Mesodermal cell (in vitro differentiated cells): Measurements from ENCODE around the gene VASH1.

ENCODE experiments used
- H3K27ac ChIP-seq: 2 replicates; pipeline ENCODE4 v1.7.0; 2013; ENCODE audit warnings: mild to moderate bottlenecking, low read depth, low read length, moderate library complexity; ENCODE audit not compliant: severe bottlenecking
- H3K36me3 ChIP-seq: 2 replicates; pipeline ENCODE4 v1.7.1; 2013; ENCODE audit warnings: mild to moderate bottlenecking, low read length, moderate library complexity; ENCODE audit not compliant: control insufficient read depth, insufficient read depth
- H3K4me1 ChIP-seq: one replicate; pipeline ENCODE4 v1.7.1; 2013; ENCODE audit warnings: mild to moderate bottlenecking, low read length; ENCODE audit not compliant: insufficient read depth, control insufficient read depth, poor library complexity, severe bottlenecking
- H3K4me3 ChIP-seq: 2 replicates; pipeline ENCODE4 v1.7.0; 2013; ENCODE audit warnings: low read length, control low read depth, mild to moderate bottlenecking; ENCODE audit not compliant: insufficient read depth, poor library complexity, severe bottlenecking; ENCODE audit errors: extremely low read depth
- H3K9me3 ChIP-seq: 2 replicates; pipeline ENCODE4 v1.7.1; 2013; ENCODE audit warnings: mild to moderate bottlenecking, low read length, moderate library complexity; ENCODE audit not compliant: control insufficient read depth
- WGBS, 2 experiments: methylation state at CpG; one replicate each; pipeline ENCODE4 v1.1.5; 2013; ENCODE audit warnings: missing lambda C conversion rate in 2 of 2; ENCODE audit not compliant: insufficient coverage in 2 of 2; 5-methylcytosine and 5-hydroxymethylcytosine counted together

VASH1 gene

DNA sequence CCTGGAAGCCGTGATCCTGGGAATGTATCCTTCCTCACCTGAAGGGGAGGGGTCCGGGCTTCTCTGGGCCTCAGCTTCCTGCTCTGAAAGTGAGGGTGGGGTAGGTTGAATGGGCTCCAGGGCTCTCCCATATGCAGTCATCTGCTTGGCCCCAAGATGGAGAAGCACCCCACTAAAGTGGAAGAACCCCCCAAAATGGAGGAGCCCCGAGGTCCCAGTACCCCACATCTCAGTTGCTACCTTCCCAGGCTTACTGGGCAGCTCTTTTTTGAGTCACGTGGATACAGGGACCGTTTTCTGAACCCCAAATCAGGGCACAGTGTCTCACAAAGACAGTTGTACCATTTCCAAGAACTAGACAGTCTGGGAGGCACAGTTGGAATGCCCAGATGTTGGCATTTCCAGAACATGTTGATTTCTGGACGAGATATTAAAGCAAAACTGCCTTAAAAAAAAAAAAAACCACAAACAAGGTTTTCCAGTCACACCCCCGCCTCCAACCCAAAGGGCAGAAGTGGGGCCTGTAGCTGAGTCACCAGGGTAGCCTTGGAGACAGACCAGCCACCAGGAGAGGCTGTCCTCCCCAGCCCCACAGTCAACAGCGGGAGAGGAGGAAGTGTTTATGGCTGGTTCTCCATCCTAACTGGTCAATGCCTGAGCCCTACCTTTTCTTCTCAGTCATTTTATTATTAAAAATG lies 12.1 kb downstream of the VASH1 start:
- Histone ChIP-seq H3K4me3 (no peak overlapping the region), H3K9me3 (no peaks in the 10 kb centered on the region), H3K4me1 (peaks cover 46% of the 10 kb centered on the region), H3K36me3 (peaks cover 37% of the 10 kb centered on the region), H3K27ac (peak overlapping the region; percentile 92)
- WGBS, 2 experiments = 84 to 100% methylated on average over 2 to 5 of the region's 8 CpGs

- Histone ChIP-seq H3K4me1 (peaks cover 38% of the 10 kb centered on the region), H3K27ac (peak overlapping the region; percentile 92), H3K36me3 (peaks cover 40% of the 10 kb centered on the region), H3K9me3 (no peaks in the 10 kb centered on the region), H3K4me3 (no peak overlapping the region)
- WGBS, 2 experiments = 93 to 95% methylated on average over 13 to 15 of the region's 18 CpGs
Observed at GRCh38 chr14:76773956-76774820, 12.9 kb downstream of the VASH1 start.

- Histone ChIP-seq H3K4me1 (peaks cover 38% of the 10 kb centered on the region), H3K36me3 (peaks cover 41% of the 10 kb centered on the region), H3K27ac (no peak overlapping the region), H3K4me3 (no peak overlapping the region), H3K9me3 (no peaks in the 10 kb centered on the region)
- WGBS, 2 experiments = 93 to 95% methylated on average over 10 to 20 of the region's 22 CpGs
Observed at GRCh38 chr14:76774821-76775694, 13.8 kb downstream of the VASH1 start.

DNA sequence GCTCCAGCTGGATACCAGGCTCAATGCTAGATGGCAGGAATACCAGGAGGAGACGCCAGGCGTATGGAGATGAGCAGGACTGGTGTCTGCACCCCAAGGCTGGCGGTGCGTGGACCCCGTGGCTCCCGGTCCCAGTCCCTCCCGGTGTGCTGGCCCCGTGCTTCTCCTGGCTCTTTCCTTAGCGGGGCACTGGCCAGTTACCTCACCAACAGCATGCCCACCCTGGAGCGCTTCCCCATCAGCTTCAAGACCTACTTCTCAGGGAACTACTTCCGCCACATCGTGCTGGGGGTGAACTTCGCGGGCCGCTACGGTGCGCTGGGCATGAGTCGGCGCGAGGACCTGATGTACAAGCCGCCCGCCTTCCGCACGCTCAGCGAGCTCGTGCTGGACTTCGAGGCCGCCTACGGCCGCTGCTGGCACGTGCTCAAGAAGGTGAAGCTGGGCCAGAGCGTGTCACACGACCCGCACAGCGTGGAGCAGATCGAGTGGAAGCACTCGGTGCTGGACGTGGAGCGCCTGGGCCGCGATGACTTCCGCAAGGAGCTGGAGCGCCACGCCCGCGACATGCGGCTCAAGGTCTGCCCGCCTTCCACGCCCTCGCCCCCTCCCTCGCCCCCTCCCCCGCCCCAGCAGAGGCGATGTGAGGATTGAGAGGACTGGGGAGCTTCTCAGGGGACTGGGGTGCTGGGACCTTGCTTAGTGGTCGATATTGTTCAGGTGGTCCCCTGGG lies 14.6 kb downstream of the VASH1 start:
- Histone ChIP-seq H3K9me3 (no peaks in the 10 kb centered on the region), H3K4me3 (no peak overlapping the region), H3K36me3 (peaks cover 39% of the 10 kb centered on the region), H3K4me1 (peaks cover 43% of the 10 kb centered on the region), H3K27ac (no peak overlapping the region)
- 96 to 97% methylated on average over 41 to 47 of the region's 54 CpGs for WGBS, 2 experiments

DNA sequence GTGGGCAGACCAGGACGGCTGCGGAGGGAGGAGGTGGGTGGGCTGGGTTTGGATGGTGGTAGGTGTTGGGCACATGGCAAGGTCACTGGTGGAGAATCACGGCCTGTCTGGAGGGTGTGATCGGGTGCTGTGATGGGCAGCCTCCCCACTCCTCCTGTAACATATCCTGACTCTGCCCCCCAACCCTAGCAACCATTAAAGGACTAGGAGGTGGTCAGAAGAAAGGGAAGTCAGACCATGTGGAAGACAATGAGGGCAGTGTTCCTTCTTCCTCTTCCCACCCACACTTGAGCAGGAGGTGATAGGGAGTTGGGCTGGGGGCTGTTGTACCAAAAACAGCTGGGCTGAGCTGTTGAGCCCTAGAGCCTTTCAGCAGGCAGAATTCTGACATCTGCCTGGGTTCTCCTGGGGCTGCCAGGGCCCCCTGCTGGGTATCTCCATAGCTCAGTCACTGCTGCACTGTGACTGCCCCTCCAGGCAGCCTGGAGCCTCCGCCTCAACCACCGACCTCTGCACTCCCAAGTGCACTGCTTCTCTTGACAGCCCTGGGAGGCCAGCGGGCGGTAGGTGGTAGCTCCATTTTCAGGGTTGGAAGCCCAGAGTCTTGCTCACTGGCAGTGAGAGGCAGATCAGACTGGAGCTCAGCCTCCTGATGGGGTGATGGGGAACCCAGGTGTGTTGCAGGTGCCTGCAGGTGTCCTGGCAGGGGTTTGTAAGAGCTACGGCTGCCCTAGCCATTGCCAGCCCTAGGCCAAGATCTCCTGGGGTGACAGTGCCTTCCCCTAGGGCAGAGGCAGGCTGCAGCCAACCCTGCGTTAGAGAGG lies 15.4 kb downstream of the VASH1 start:
- peaks cover 36% of the 10 kb centered on the region for H3K36me3 ChIP-seq
- WGBS, 2 experiments = 89 to 90% methylated on average over 4 to 6 of the region's 10 CpGs

DNA sequence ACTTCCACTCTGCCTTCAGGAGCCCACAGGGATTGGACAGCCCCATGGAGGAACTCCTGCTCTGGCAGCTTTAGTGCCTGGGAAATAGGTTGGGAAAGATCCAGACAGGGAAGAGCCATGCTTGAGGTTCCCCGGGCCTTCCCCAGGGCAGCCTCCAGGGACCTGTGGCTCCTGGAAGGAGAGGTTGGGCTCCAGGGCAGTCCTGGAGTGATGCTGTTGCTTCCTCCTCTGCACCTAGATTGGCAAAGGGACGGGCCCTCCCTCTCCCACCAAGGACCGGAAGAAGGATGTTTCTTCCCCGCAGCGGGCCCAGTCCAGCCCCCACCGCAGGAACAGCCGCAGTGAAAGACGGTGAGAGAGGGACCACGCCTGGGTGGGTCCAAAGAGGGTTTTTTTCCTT lies 16.5 kb downstream of the VASH1 start:
- no peak overlapping the region for H3K27ac ChIP-seq
- WGBS, 2 experiments = 95 to 100% methylated on average over 2 to 5 of the region's 9 CpGs
- H3K36me3 ChIP-seq = peaks cover 46% of the 10 kb centered on the region
- H3K4me3 ChIP-seq = no peak overlapping the region
- H3K4me1 ChIP-seq = peaks cover 44% of the 10 kb centered on the region
- no peaks in the 10 kb centered on the region for H3K9me3 ChIP-seq

More for the DNA sequence above, 15.4 kb downstream of the VASH1 start:
- H3K27ac ChIP-seq = no peak overlapping the region
- H3K9me3 ChIP-seq = no peaks in the 10 kb centered on the region
- no peak overlapping the region for H3K4me3 ChIP-seq
- H3K4me1 ChIP-seq = peaks cover 49% of the 10 kb centered on the region

DNA sequence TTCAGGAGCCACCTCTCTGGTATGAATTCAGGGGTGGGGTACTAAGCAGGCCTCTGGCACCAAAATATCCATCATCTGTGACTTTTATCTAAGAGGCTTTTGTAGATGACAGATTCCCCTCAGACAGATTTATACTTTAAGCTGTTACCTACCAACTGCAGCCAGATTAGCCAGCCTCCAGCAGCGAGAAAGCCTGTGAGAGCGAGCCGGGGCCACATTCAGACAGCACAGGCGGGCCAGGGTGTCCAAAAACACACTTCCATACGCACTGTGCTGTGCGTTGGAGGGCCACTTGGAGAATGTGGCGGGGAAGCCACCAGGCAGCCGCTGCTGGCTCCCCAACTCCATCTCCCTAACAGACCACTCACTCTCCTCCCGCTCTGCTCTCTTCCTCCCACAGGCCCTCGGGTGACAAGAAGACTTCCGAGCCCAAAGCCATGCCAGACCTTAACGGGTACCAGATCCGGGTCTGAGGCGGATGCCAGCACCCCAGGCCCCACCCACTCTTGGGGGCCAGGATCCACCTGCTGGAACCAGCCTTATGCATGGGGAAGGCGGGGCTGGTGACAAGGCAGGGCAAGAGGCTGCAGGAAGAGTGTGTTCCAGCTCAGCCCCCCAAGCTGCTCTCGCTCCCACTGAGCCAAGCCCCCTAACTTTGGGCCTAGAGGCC lies 17.4 kb downstream of the VASH1 start:
- Histone ChIP-seq H3K4me1 (peaks cover 38% of the 10 kb centered on the region), H3K9me3 (no peaks in the 10 kb centered on the region), H3K27ac (no peak overlapping the region), H3K4me3 (no peak overlapping the region), H3K36me3 (peaks cover 48% of the 10 kb centered on the region)
- 91 to 98% methylated on average over 12 to 13 of the region's 16 CpGs for WGBS, 2 experiments

GRCh38 chr14:76779221-76780057 lies 18.2 kb downstream of the VASH1 start:
- Histone ChIP-seq H3K4me1 (peaks cover 31% of the 10 kb centered on the region), H3K9me3 (no peaks in the 10 kb centered on the region), H3K4me3 (no peak overlapping the region), H3K36me3 (peaks cover 48% of the 10 kb centered on the region), H3K27ac (no peak overlapping the region)
- 92 to 94% methylated on average over 5 to 6 of the region's 7 CpGs for WGBS, 2 experiments

- peaks cover 48% of the 10 kb centered on the region for H3K36me3 ChIP-seq
- H3K9me3 ChIP-seq = no peaks in the 10 kb centered on the region
- 100% methylated on average over 2 of the region's 2 CpGs for WGBS, 2 experiments
- H3K4me3 ChIP-seq = no peak overlapping the region
- peaks cover 25% of the 10 kb centered on the region for H3K4me1 ChIP-seq
- H3K27ac ChIP-seq = no peak overlapping the region
Observed at GRCh38 chr14:76780058-76780345, 18.7 kb downstream of the VASH1 start.
